Measurements from ENCODE around the gene CEBPA. TPM values are rescaled to one million over a fixed set of nuclear protein-coding genes. Genes with fewer than 3 reads are reported as not detected.

CEBPA gene
- total RNA-seq, 4 donors from 2014 or later = 86.3 to 360 (median 196) TPM

GRCh38 chr19:33279430-33280350 lies 22.6 kb downstream of the CEBPA start:
- no peaks in the 10 kb centered on the region for H3K9me3 ChIP-seq
- DNase-seq (ENCODE audit: low spot score in 2 of 2) = no peak
- WGBS = 88% methylated on average over 16 of the region's 17 CpGs
- H3K27me3 ChIP-seq = no peaks in the 10 kb centered on the region
- H3K27ac ChIP-seq = no peak overlapping the region
- TF ChIP-seq POLR2AphosphoS5 (IDR thresholded peaks at IDR 0.05) (no peak), CTCF (IDR thresholded peaks at IDR 0.05) (no peak), EP300 (IDR thresholded peaks at IDR 0.05) (no peak), POLR2A (IDR thresholded peaks at IDR 0.05) (no peak)
- H3K4me3 ChIP-seq = no peak overlapping the region
- H3K4me1 ChIP-seq = peaks cover 24% of the 10 kb centered on the region
- no peaks in the 10 kb centered on the region for H3K36me3 ChIP-seq

- Histone ChIP-seq H3K36me3 (no peaks in the 10 kb centered on the region), H3K9me3 (no peaks in the 10 kb centered on the region), H3K27me3 (no peaks in the 10 kb centered on the region), H3K27ac (no peak overlapping the region), H3K4me3 (no peak overlapping the region), H3K4me1 (peaks cover 34% of the 10 kb centered on the region)
- no peak for DNase-seq (ENCODE audit: low spot score in 2 of 2)
- 79% methylated on average over 7 of the region's 9 CpGs for WGBS
- TF ChIP-seq POLR2A (IDR thresholded peaks at IDR 0.05) (no peak), CTCF (IDR thresholded peaks at IDR 0.05) (no peak), EP300 (IDR thresholded peaks at IDR 0.05) (no peak), POLR2AphosphoS5 (IDR thresholded peaks at IDR 0.05) (no peak)
Observed at GRCh38 chr19:33278403-33279269, 23.7 kb downstream of the CEBPA start.

GRCh38 chr19:33278023-33278402 lies 24.3 kb downstream of the CEBPA start:
- Histone ChIP-seq H3K36me3 (no peaks in the 10 kb centered on the region), H3K27me3 (no peaks in the 10 kb centered on the region), H3K27ac (no peak overlapping the region), H3K9me3 (no peaks in the 10 kb centered on the region), H3K4me1 (peaks cover 41% of the 10 kb centered on the region), H3K4me3 (no peak overlapping the region)
- WGBS = 68% methylated on average over 2 of the region's 4 CpGs
- DNase-seq (ENCODE audit: low spot score in 2 of 2) = no peak
- no peak for TF ChIP-seq CTCF (IDR thresholded peaks at IDR 0.05)
- no peak for TF ChIP-seq EP300 (IDR thresholded peaks at IDR 0.05)
- no peak for TF ChIP-seq POLR2A (IDR thresholded peaks at IDR 0.05)
- no peak for TF ChIP-seq POLR2AphosphoS5 (IDR thresholded peaks at IDR 0.05)

GRCh38 chr19:33277434-33277833 lies 24.9 kb downstream of the CEBPA start:
- WGBS = 94% methylated on average over 11 of the region's 12 CpGs
- no peaks in the 10 kb centered on the region for H3K9me3 ChIP-seq
- H3K4me1 ChIP-seq = peaks cover 43% of the 10 kb centered on the region
- H3K4me3 ChIP-seq = no peak overlapping the region
- TF ChIP-seq EP300 (IDR thresholded peaks at IDR 0.05) = no peak
- no peak for TF ChIP-seq CTCF (IDR thresholded peaks at IDR 0.05)
- no peak for TF ChIP-seq POLR2A (IDR thresholded peaks at IDR 0.05)
- TF ChIP-seq POLR2AphosphoS5 (IDR thresholded peaks at IDR 0.05) = no peak
- no peaks in the 10 kb centered on the region for H3K27me3 ChIP-seq
- no peak for DNase-seq (ENCODE audit: low spot score in 2 of 2)
- H3K36me3 ChIP-seq = no peaks in the 10 kb centered on the region
- H3K27ac ChIP-seq = no peak overlapping the region

All from suprapubic skin (tissue), 4 donors.